ENCODE results near the gene TUBGCP6. TPM values are rescaled to one million over a fixed set of nuclear protein-coding genes. Genes with fewer than 3 reads are reported as not detected.

TUBGCP6 gene
- total RNA-seq, 2 donors from 2014 or later = 56.3 to 117 TPM

DNA sequence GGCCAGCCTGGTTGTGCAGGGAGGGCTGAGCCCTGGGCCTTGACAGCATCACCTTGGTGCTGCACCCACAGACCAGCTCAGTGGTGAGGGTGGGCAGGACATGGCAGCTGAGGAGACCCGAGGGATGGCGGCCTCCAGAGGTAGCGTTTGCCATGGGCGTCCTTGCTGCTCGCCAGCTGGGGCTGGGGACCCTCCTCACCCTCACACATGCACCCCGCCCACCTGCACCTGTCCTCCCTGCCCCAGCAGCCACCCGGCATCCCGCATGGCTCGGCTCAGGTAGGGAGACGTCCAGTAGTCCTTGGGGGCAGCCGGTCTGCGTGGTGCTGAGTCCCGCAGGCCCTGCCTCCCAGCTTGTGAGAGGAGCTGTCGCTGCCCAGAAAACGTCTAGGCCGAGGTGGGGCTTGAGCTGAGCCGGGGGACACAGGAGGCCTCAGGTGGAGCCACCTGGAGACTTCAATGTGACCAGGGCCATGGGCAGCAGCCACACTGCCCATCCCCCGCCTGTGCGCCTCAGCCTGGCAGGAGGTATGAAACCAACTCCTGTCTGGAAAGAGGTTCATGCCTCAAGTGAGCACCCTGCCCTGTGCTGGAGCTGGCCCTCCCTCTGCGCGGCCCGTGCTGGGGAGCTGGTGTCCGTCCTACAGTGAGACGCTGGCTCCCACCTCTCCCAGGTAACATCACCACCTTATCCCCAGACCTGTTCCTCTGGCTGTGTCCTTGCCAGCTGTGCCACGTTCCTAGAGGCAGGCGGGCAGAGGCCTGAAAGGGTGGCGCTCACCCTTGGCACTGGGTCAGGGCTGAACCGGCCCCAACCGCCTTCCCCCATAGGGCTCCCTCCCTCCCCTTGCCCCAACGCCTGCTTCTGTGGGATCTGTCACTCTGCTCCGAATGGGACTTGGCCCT is 62.4 kb downstream of the TUBGCP6 start:
- Histone ChIP-seq H3K4me3 (no peak overlapping the region), H3K9me3 (no peaks in the 10 kb centered on the region), H3K27me3 (replicated peaks; ENCODE audit: insufficient read depth) (no peaks in the 10 kb centered on the region), H3K27ac (peak overlapping the region; percentile 16 to 52), H3K36me3 (no peaks in the 10 kb centered on the region), H3K4me1 (replicated peaks) (peaks cover 8% of the 10 kb centered on the region)
- peak; percentile 80 for DNase-seq (ENCODE audit: low spot score)
- TF ChIP-seq, protein P1, sequence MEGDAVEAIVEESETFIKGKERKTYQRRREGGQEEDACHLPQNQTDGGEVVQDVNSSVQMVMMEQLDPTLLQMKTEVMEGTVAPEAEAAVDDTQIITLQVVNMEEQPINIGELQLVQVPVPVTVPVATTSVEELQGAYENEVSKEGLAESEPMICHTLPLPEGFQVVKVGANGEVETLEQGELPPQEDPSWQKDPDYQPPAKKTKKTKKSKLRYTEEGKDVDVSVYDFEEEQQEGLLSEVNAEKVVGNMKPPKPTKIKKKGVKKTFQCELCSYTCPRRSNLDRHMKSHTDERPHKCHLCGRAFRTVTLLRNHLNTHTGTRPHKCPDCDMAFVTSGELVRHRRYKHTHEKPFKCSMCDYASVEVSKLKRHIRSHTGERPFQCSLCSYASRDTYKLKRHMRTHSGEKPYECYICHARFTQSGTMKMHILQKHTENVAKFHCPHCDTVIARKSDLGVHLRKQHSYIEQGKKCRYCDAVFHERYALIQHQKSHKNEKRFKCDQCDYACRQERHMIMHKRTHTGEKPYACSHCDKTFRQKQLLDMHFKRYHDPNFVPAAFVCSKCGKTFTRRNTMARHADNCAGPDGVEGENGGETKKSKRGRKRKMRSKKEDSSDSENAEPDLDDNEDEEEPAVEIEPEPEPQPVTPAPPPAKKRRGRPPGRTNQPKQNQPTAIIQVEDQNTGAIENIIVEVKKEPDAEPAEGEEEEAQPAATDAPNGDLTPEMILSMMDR (IDR thresholded peaks at IDR 0.05) = no peak
- peak; percentile 58 for TF ChIP-seq POLR2AphosphoS5 (IDR thresholded peaks at IDR 0.05)
- TF ChIP-seq POLR2A (IDR thresholded peaks at IDR 0.05) = peak; percentile 34
- WGBS = 66% methylated on average over 30 of the region's 31 CpGs
- intact Hi-C loops (cut with DNase I) = no loop called here

DNA sequence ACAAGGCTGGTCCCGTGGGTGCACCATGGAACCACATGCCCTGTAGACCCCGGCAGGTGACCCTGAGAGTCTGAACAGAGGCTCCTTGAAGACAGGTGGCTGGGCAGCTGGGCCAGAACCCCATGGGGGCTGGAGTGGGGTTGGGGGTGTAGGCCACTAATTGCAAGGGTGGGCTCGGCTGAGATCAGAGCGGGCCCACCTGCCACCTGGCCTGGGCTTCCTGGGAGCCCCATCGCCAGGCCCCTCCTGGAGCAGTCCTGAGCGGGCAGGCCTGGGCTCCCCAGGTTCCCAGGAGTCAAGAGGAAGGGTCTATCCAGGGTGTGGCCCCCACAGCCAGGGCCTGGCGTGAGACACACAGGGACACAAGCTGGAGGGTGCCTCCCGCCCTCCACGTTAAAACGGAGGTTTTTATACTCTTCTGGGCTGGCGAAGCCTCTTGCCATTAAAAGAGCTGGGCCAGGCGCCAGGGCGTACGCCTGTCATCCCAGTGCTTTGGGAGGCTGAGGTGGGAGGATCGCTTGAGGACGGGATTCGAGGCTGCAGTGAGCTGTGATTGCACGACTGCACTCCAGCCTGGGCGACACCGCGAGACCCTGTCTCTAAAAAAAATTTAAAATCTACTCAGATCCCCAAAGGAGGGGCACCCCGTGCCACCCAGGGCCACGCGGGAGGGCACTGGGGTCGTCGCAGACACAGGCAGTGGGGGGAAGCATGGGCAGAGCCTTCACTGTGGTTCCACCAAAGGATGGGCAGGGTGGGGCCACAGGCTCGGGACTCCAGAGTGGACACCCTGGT is 63.9 kb downstream of the TUBGCP6 start:
- intact Hi-C loops (cut with DNase I) = no loop called here
- no peaks in the 10 kb centered on the region for H3K36me3 ChIP-seq
- TF ChIP-seq POLR2AphosphoS5 (IDR thresholded peaks at IDR 0.05) = no peak
- no peaks in the 10 kb centered on the region for H3K27me3 ChIP-seq (replicated peaks; ENCODE audit: insufficient read depth)
- no peaks in the 10 kb centered on the region for H3K9me3 ChIP-seq
- 89% methylated on average over 27 of the region's 27 CpGs for WGBS
- no peak overlapping the region for H3K27ac ChIP-seq
- peaks cover 8% of the 10 kb centered on the region for H3K4me1 ChIP-seq (replicated peaks)
- DNase-seq (ENCODE audit: low spot score) = no peak
- no peak overlapping the region for H3K4me3 ChIP-seq

DNA sequence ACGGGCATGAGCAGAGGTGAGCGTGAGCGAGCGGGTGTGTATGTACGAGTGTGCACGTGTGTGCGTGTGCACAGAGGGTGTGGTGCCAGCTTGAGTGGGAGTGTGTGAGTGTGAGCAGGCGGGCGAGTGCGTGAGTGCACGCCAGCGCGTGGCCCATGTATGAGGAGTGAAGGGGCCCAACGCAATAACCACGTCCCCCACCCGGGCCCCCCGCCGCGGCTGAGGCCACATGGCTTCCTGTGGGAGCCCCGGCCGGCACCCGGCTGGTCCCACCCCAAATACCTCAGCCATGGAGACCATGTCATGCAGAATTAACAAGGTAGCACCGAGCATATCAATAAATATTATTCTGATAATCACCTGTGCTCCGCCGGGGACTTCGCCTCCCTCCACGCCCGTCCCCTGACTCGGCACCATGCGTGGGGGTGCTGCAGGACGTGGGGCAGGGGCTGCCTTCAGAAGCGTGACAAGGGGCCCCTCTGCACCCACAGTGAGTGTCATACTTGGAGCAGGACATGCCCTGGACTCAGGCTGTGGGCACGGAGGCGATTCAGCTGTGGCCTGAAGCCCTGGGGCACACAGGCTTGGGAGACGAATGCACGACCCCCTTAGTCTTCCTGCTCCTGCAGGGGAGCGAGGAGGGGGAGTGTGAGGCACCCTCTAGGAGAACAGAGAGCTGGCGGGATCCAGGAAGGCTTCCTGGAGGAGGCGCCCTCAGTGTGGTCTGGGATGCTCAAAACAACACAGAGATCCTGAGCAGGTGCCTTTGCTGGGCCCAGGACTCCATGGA is 64.7 kb downstream of the TUBGCP6 start:
- no peak overlapping the region for H3K27ac ChIP-seq
- TF ChIP-seq, protein P1 (IDR thresholded peaks at IDR 0.05) = no peak
- no peak for TF ChIP-seq POLR2A (IDR thresholded peaks at IDR 0.05)
- TF ChIP-seq POLR2AphosphoS5 (IDR thresholded peaks at IDR 0.05) = no peak
- 84% methylated on average over 39 of the region's 39 CpGs for WGBS

DNA sequence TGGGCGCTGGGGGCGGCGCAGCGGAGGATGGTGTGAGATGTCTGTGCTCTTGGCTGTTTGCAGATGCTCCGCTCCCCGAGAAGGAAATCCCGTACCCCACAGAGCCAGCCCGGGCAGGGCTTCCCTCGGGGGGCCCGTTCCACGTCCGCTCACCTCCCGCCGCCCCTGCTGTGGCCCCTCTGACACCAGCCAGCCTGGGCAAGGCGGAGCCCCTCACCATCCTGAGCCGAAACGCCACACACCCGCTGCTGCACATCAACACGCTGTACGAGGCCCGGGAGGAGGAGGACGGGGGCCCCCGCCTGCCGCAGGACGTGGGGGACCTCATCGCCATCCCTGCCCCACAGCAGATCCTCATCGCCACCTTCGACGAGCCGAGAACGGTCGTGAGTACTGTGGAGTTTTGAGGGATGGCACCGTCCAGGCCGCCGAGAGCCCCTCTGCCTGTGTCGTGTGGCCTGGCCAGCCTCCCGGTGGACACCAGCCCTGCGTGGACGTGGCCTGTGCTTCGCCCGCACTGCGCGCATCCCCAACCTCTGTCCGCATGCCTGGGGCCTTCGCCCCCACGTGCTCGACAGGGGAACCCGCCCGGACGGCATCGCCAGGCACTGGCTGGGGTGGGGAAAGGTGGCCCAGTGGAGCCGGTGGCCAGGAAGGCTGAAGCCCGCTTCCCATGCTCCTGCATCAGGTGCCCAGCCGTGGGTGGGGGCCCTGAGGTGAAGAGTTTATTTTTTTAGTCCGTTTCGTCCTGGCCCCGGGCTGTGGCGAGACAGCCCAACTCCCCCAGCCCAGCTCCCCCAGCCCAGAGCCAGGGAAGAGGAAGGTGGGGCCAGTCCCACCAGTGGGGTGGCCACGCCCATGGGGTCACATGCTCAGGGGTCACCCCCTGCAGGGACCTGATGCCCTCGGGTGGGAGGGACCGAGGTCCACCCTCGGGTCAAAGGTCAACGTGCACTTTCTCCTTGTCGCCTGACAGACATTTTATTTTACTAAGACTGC is 65.7 kb downstream of the TUBGCP6 start:
- Histone ChIP-seq H3K9me3 (no peaks in the 10 kb centered on the region), H3K4me1 (replicated peaks) (peaks cover 6% of the 10 kb centered on the region), H3K27me3 (replicated peaks; ENCODE audit: insufficient read depth) (no peaks in the 10 kb centered on the region), H3K4me3 (no peak overlapping the region), H3K27ac (no peak overlapping the region), H3K36me3 (no peaks in the 10 kb centered on the region)
- 85% methylated on average over 58 of the region's 64 CpGs for WGBS
- TF ChIP-seq, protein P1 (IDR thresholded peaks at IDR 0.05) = no peak
- TF ChIP-seq POLR2A (IDR thresholded peaks at IDR 0.05) (no peak), POLR2AphosphoS5 (IDR thresholded peaks at IDR 0.05) (no peak)
- DNase-seq (ENCODE audit: low spot score) = no peak
- intact Hi-C loops (cut with DNase I) = no loop called here

More for the DNA sequence above, 64.7 kb downstream of the TUBGCP6 start:
- no peaks in the 10 kb centered on the region for H3K27me3 ChIP-seq (replicated peaks; ENCODE audit: insufficient read depth)
- intact Hi-C loops (cut with DNase I) = no loop called here
- H3K36me3 ChIP-seq = no peaks in the 10 kb centered on the region
- peaks cover 8% of the 10 kb centered on the region for H3K4me1 ChIP-seq (replicated peaks)
- no peaks in the 10 kb centered on the region for H3K9me3 ChIP-seq
- no peak overlapping the region for H3K4me3 ChIP-seq
- no peak for DNase-seq (ENCODE audit: low spot score)

All from prostate gland (tissue), 2 donors.